ENCODE measurements around the gene ADAMTS2. TPM values are rescaled to one million over a fixed set of nuclear protein-coding genes. Genes with fewer than 3 reads are reported as not detected.

Gene ADAMTS2
- polyA plus RNA-seq, 3 donors: 0.74 to 2.3 TPM; not detected in 1

- H3K4me1 ChIP-seq (ENCODE audit: control insufficient read depth in 1 of 2, insufficient read depth in 2 of 2, low read length in 2 of 2): no peaks in the 10 kb centered on the region
- Mint-ChIP-seq H3K9me3 (peaks cover 18 to 24% (median 21%) of the 10 kb centered on the region in 7 donors), H3K27me3 (ENCODE audit: low read depth in 3 of 3) (peaks cover 0 to 2% (median under 1%) of the 10 kb centered on the region in 3 donors), H3K27ac (no peak overlapping the region), H3K4me1 (no peaks in the 10 kb centered on the region), H3K4me3 (no peak overlapping the region), H3K36me3 (no peaks in the 10 kb centered on the region)
- DNase-seq: no peak
- no peaks in the 10 kb centered on the region for H3K79me2 ChIP-seq (ENCODE audit: insufficient read depth, low read length)
- no peaks in the 10 kb centered on the region for H3K27me3 ChIP-seq (ENCODE audit: control insufficient read depth in 2 of 2, insufficient read depth in 2 of 2, low read length in 2 of 2)
- no peak overlapping the region for H3K4me2 ChIP-seq (replicated peaks; ENCODE audit: extremely low read depth, low read length, poor library complexity, severe bottlenecking)
- WGBS (ENCODE audit: insufficient coverage): 94% methylated on average over 17 of the region's 20 CpGs
- no peak for TF ChIP-seq CTCF (IDR thresholded peaks at IDR 0.05)
- H3K9me3 ChIP-seq (replicated peaks in 1 of 2; ENCODE audit: control insufficient read depth in 1 of 2, insufficient read depth in 1 of 2, low read length in 2 of 2): peaks cover 18 to 22% of the 10 kb centered on the region in 2 donors
- H3K4me3 ChIP-seq (replicated peaks in 1 of 3; ENCODE audit: low read depth in 2 of 3, low read length in 3 of 3): no peak overlapping the region
- H4K20me1 ChIP-seq (ENCODE audit: insufficient read depth, low read length): no peaks in the 10 kb centered on the region
- H3K27ac ChIP-seq (ENCODE audit: low read depth in 1 of 2, low read length in 2 of 2): no peak overlapping the region
- intact Hi-C loops (cut with micrococcal nuclease): no loop called here
- H2AFZ ChIP-seq (ENCODE audit: insufficient read depth, low read depth, low read length, poor library complexity, severe bottlenecking): no peak overlapping the region
- H3K9ac ChIP-seq (ENCODE audit: insufficient read depth, low read length, poor library complexity, severe bottlenecking): no peak overlapping the region
- no peaks in the 10 kb centered on the region for H3K36me3 ChIP-seq (replicated peaks in 1 of 2; ENCODE audit: control insufficient read depth in 1 of 2, insufficient read depth in 2 of 2, low read length in 2 of 2)
These were observed 116.7 kb downstream of the ADAMTS2 start for GRCh38 chr5:179228341-179229121.

GRCh38 chr5:179227580-179228311 is 117.5 kb downstream of the ADAMTS2 start:
- Histone ChIP-seq H2AFZ (ENCODE audit: insufficient read depth, low read depth, low read length, poor library complexity, severe bottlenecking) (no peak overlapping the region), H3K36me3 (replicated peaks in 1 of 2; ENCODE audit: control insufficient read depth in 1 of 2, insufficient read depth in 2 of 2, low read length in 2 of 2) (no peaks in the 10 kb centered on the region), H3K4me1 (ENCODE audit: control insufficient read depth in 1 of 2, insufficient read depth in 2 of 2, low read length in 2 of 2) (no peaks in the 10 kb centered on the region), H3K4me2 (replicated peaks; ENCODE audit: extremely low read depth, low read length, poor library complexity, severe bottlenecking) (no peak overlapping the region), H3K9ac (ENCODE audit: insufficient read depth, low read length, poor library complexity, severe bottlenecking) (no peak overlapping the region), H3K9me3 (replicated peaks in 1 of 2; ENCODE audit: control insufficient read depth in 1 of 2, insufficient read depth in 1 of 2, low read length in 2 of 2) (peaks cover 22 to 29% of the 10 kb centered on the region in 2 donors), H3K4me3 (replicated peaks in 1 of 3; ENCODE audit: low read depth in 2 of 3, low read length in 3 of 3) (no peak overlapping the region), H4K20me1 (ENCODE audit: insufficient read depth, low read length) (no peaks in the 10 kb centered on the region), H3K27ac (ENCODE audit: low read depth in 1 of 2, low read length in 2 of 2) (no peak overlapping the region), H3K79me2 (ENCODE audit: insufficient read depth, low read length) (no peaks in the 10 kb centered on the region), H3K27me3 (ENCODE audit: control insufficient read depth in 2 of 2, insufficient read depth in 2 of 2, low read length in 2 of 2) (no peaks in the 10 kb centered on the region)
- no peak overlapping the region for H3K4me3 Mint-ChIP-seq
- no peaks in the 10 kb centered on the region for H3K36me3 Mint-ChIP-seq
- DNase-seq: no peak
- TF ChIP-seq CTCF (IDR thresholded peaks at IDR 0.05): no peak
- intact Hi-C loops (cut with micrococcal nuclease): no loop called here
- peaks cover 0 to 4% (median 0%) of the 10 kb centered on the region in 3 donors for H3K27me3 Mint-ChIP-seq (ENCODE audit: low read depth in 3 of 3)
- H3K4me1 Mint-ChIP-seq: no peaks in the 10 kb centered on the region
- H3K27ac Mint-ChIP-seq: no peak overlapping the region
- H3K9me3 Mint-ChIP-seq: peaks cover 24 to 30% (median 26%) of the 10 kb centered on the region in 7 donors
- WGBS (ENCODE audit: insufficient coverage): 84% methylated on average over 16 of the region's 17 CpGs
